Smooth muscle cell (in vitro differentiated cells): Measurements from ENCODE around the gene RHBDF1. TPM values are rescaled to one million over a fixed set of nuclear protein-coding genes. Genes with fewer than 3 reads are reported as not detected.
A peak's percentile ranks its signal among the peaks of the same experiment; 100 is the strongest.

Experiments used
- DNase-seq: peaks from one replicate; lab custom pipeline; 2025; ENCODE audit not compliant: unreplicated experiment; lab: John Stamatoyannopoulos, UW
- H2AFZ ChIP-seq: fragments of 200-600 bp; sonication (generic); 2 replicates; pipeline ENCODE4 v1.6.0; 2016; ENCODE audit warnings: antibody characterized with exemption, low read depth, mild to moderate bottlenecking
- H3F3A ChIP-seq: fragments of 200-600 bp; sonication (generic); 2 replicates; pipeline ENCODE4 v1.6.0; 2017; ENCODE audit warnings: antibody characterized with exemption, low read depth
- H3K27ac ChIP-seq: fragments of 200-600 bp; sonication (generic); 2 replicates; pipeline ENCODE4 v1.5.1; 2016; ENCODE audit warnings: low read depth, mild to moderate bottlenecking
- H3K27me3 ChIP-seq: fragments of 200-600 bp; sonication (generic); 2 replicates; pipeline ENCODE4 v1.6.1; 2016; ENCODE audit warnings: low read depth, mild to moderate bottlenecking
- H3K36me3 ChIP-seq: fragments of 200-600 bp; sonication (generic); 2 replicates; pipeline ENCODE4 v1.5.1; 2016; ENCODE audit warnings: low read depth
- H3K4me1 ChIP-seq: fragments of 200-600 bp; sonication (generic); 2 replicates; pipeline ENCODE4 v1.5.1; 2016; ENCODE audit warnings: low read depth
- H3K4me2 ChIP-seq: fragments of 200-600 bp; sonication (generic); 2 replicates; pipeline ENCODE4 v1.6.0; 2016; ENCODE audit warnings: mild to moderate bottlenecking
- H3K4me3 ChIP-seq: fragments of 200-600 bp; sonication (generic); 2 replicates; pipeline ENCODE4 v1.5.1; 2016; ENCODE audit warnings: mild to moderate bottlenecking
- H3K79me2 ChIP-seq: fragments of 200-600 bp; sonication (generic); 2 replicates; pipeline ENCODE4 v1.6.0; 2016; ENCODE audit warnings: low read depth, mild to moderate bottlenecking
- H3K9ac ChIP-seq: fragments of 200-600 bp; sonication (generic); 2 replicates; pipeline ENCODE4 v1.6.0; 2016; ENCODE audit warnings: low read depth
- H3K9me3 ChIP-seq: fragments of 200-600 bp; sonication (generic); replicated peaks from 2 replicates; pipeline ENCODE4 v1.5.1; 2016; ENCODE audit warnings: low read depth
- H4K20me1 ChIP-seq: fragments of 200-600 bp; sonication (generic); 2 replicates; pipeline ENCODE4 v1.6.0; 2016; ENCODE audit warnings: low read depth
- CTCF ChIP-seq: fragments of 200-600 bp; sonication (generic); IDR thresholded peaks from 2 replicates; pipeline ENCODE4 v1.5.1; 2017; ENCODE audit warnings: borderline replicate concordance, mild to moderate bottlenecking, antibody characterized with exemption; ENCODE audit not compliant: insufficient read depth, poor library complexity, severe bottlenecking
- WGBS: methylation state at CpG from one replicate; pipeline ENCODE4 v1.1.7; 2016; ENCODE audit warnings: low lambda C conversion rate; 5-methylcytosine and 5-hydroxymethylcytosine counted together
- polyA plus RNA-seq: library from polyadenylated mRNA; unstranded; fragments of >200 nt; fragmentation: Nextera tagmentation; extraction: Ambion mirVana; gene quantifications from 2 replicates; pipeline ENCODE4 v1.2.1, GENCODE V29; 2016
- total RNA-seq: library from RNA; depleted of rRNA; stranded (reverse); fragments of >200 nt; gene quantifications from 2 replicates; pipeline ENCODE4 v1.2.3, GENCODE V29; 2014

Gene RHBDF1
- total and polyA plus RNA-seq, 2 experiments from 2014 or later = 41.4 to 68.0 TPM

- peak overlapping the region; percentile 28 for H3K27ac ChIP-seq
Measured at GRCh38 chr16:85865-86264, 13.4 kb upstream of the RHBDF1 start.

GRCh38 chr16:85407-85782 is 13.0 kb upstream of the RHBDF1 start:
- Histone ChIP-seq H3K36me3 (no peaks in the 10 kb centered on the region), H3K4me3 (no peak overlapping the region), H3K4me2 (peak overlapping the region; percentile 23), H2AFZ (no peak overlapping the region), H3K4me1 (no peaks in the 10 kb centered on the region), H3K27ac (peak overlapping the region; percentile 28), H3K9me3 (no peaks in the 10 kb centered on the region), H4K20me1 (peaks cover 38% of the 10 kb centered on the region), H3K79me2 (no peaks in the 10 kb centered on the region), H3F3A (peaks cover 9% of the 10 kb centered on the region), H3K9ac (no peak overlapping the region), H3K27me3 (no peaks in the 10 kb centered on the region)
- 96% methylated on average over 18 of the region's 18 CpGs for WGBS
- no peak for DNase-seq
- TF ChIP-seq CTCF = no peak

More at GRCh38 chr16:85865-86264, 13.4 kb upstream of the RHBDF1 start:
- H3K36me3 ChIP-seq = no peaks in the 10 kb centered on the region
- no peak for DNase-seq
- H3K27me3 ChIP-seq = no peaks in the 10 kb centered on the region
- H3K9ac ChIP-seq = no peak overlapping the region
- H3K9me3 ChIP-seq = no peaks in the 10 kb centered on the region
- H3F3A ChIP-seq = peaks cover 9% of the 10 kb centered on the region
- 87% methylated on average over 9 of the region's 9 CpGs for WGBS
- H3K4me2 ChIP-seq = no peak overlapping the region
- TF ChIP-seq CTCF = no peak
- H3K79me2 ChIP-seq = no peaks in the 10 kb centered on the region
- no peaks in the 10 kb centered on the region for H3K4me1 ChIP-seq
- H4K20me1 ChIP-seq = peaks cover 38% of the 10 kb centered on the region
- H3K4me3 ChIP-seq = no peak overlapping the region
- no peak overlapping the region for H2AFZ ChIP-seq

GRCh38 chr16:84718-85406 is 12.4 kb upstream of the RHBDF1 start:
- H3K4me2 ChIP-seq = peak overlapping the region; percentile 23
- H3F3A ChIP-seq = peaks cover 9% of the 10 kb centered on the region
- peak overlapping the region; percentile 70 for H3K27ac ChIP-seq
- H3K36me3 ChIP-seq = no peaks in the 10 kb centered on the region
- H3K4me3 ChIP-seq = no peak overlapping the region
- peaks cover 38% of the 10 kb centered on the region for H4K20me1 ChIP-seq
- no peaks in the 10 kb centered on the region for H3K27me3 ChIP-seq
- H3K9me3 ChIP-seq = no peaks in the 10 kb centered on the region
- no peaks in the 10 kb centered on the region for H3K79me2 ChIP-seq
- no peaks in the 10 kb centered on the region for H3K4me1 ChIP-seq
- TF ChIP-seq CTCF = no peak
- no peak overlapping the region for H3K9ac ChIP-seq
- H2AFZ ChIP-seq = no peak overlapping the region
- DNase-seq = peak; percentile 8
- WGBS = 52% methylated on average over 7 of the region's 7 CpGs
